Hypothalamus (tissue), 51 donors: ENCODE data around the gene ATAD5.
"Not testable (repeated sequence)": the region's sequence is repeated elsewhere in the genome, so short reads cannot be mapped to it uniquely, and the experiment has no call there.

Experiments
- DNase-seq, 51 donors: peaks; one replicate each; lab custom pipeline; 2025; lab: John Stamatoyannopoulos, UW

Gene ATAD5

GRCh38 chr17:30831663-30832437, at the start of gene ATAD5:
Gene ATAD5 (plus strand): TSS chr17:30831966. CDS start chr17:30832348, 382 bp downstream.
- DNase-seq, result peak; percentile 24 to 91 (median 79)

GRCh38 chr17:30782206-30782605, 49.6 kb upstream of the ATAD5 start:
- no peak for DNase-seq

GRCh38 chr17:30788918-30789317, 42.8 kb upstream of the ATAD5 start:
- no peak for DNase-seq

- DNase-seq, result no peak
Observed at GRCh38 chr17:30790279-30790678, 41.5 kb upstream of the ATAD5 start.

- peak in 1 of 51 donors; percentile 1 for DNase-seq
Observed at GRCh38 chr17:30793282-30793977, 38.3 kb upstream of the ATAD5 start.

- no peak for DNase-seq
Observed at GRCh38 chr17:30794372-30794771, 37.4 kb upstream of the ATAD5 start.

GRCh38 chr17:30796016-30796415, 35.8 kb upstream of the ATAD5 start:
- DNase-seq, result no peak

GRCh38 chr17:30801671-30802070, 30.1 kb upstream of the ATAD5 start:
- DNase-seq, result no peak

GRCh38 chr17:30805944-30806456, 25.8 kb upstream of the ATAD5 start:
- no peak for DNase-seq

GRCh38 chr17:30807896-30808295, 23.9 kb upstream of the ATAD5 start:
- DNase-seq, result no peak

GRCh38 chr17:30808785-30809286, 22.9 kb upstream of the ATAD5 start:
- no peak for DNase-seq

GRCh38 chr17:30809867-30810266, 21.9 kb upstream of the ATAD5 start:
- DNase-seq, result no peak

GRCh38 chr17:30812218-30813177, 19.3 kb upstream of the ATAD5 start:
- no peak for DNase-seq

- not testable (repeated sequence) for DNase-seq
Observed at GRCh38 chr17:30814236-30814635, 17.5 kb upstream of the ATAD5 start.

- DNase-seq, result not testable (repeated sequence)
Observed at GRCh38 chr17:30814860-30815259, 16.9 kb upstream of the ATAD5 start.

GRCh38 chr17:30816165-30816564, 15.6 kb upstream of the ATAD5 start:
- DNase-seq, result no peak

- no peak for DNase-seq
Observed at GRCh38 chr17:30819971-30820705, 11.6 kb upstream of the ATAD5 start.

GRCh38 chr17:30821871-30822723, 9.7 kb upstream of the ATAD5 start:
- no peak for DNase-seq

GRCh38 chr17:30822919-30823318, 8.8 kb upstream of the ATAD5 start:
- DNase-seq, result not testable (repeated sequence)
